Chondrocyte (in vitro differentiated cells): ENCODE measurements around the gene SETD7. TPM values are rescaled to one million over a fixed set of nuclear protein-coding genes. Genes with fewer than 3 reads are reported as not detected.

Experiments used
- DNase-seq: peaks from one replicate; pipeline ENCODE4 v3.0.0; 2021; ENCODE audit warnings: mixed read lengths, low spot score
- H3K27ac Mint-ChIP-seq: one replicate; pipeline ENCODE4 v1.8.0; 2021; ENCODE audit warnings: mild to moderate bottlenecking, moderate library complexity, mixed read lengths; ENCODE audit not compliant: unreplicated experiment
- H3K27me3 Mint-ChIP-seq: 2 replicates; pipeline ENCODE4 v1.8.0; 2021; ENCODE audit warnings: low read depth, mixed read lengths
- H3K36me3 Mint-ChIP-seq: 2 replicates; pipeline ENCODE4 v1.8.0; 2021; ENCODE audit warnings: low read depth, mixed read lengths
- H3K4me1 Mint-ChIP-seq: 2 replicates; pipeline ENCODE4 v1.8.0; 2021; ENCODE audit warnings: low read depth, mild to moderate bottlenecking, mixed read lengths
- H3K4me3 Mint-ChIP-seq: one replicate; pipeline ENCODE4 v1.8.0; 2021; ENCODE audit warnings: mild to moderate bottlenecking, moderate library complexity, mixed read lengths; ENCODE audit not compliant: unreplicated experiment
- H3K9me3 Mint-ChIP-seq: 2 replicates; pipeline ENCODE4 v1.8.0; 2021; ENCODE audit warnings: low read depth, mixed read lengths
- total RNA-seq: library from RNA; stranded (reverse); gene quantifications from 3 replicates; pipeline ENCODE4 v1.2.1, GENCODE V29; 2021
- TF ChIP-seq, protein P1 (sequence below): fragments of 200-600 bp; sonication (generic); IDR thresholded peaks from 2 replicates; pipeline ENCODE4 v1.5.0; 2021; ENCODE audit warnings: antibody characterized with exemption, mild to moderate bottlenecking, moderate library complexity

SETD7 gene
- total RNA-seq, 1 donor from 2014 or later, result 56.3 TPM

DNA sequence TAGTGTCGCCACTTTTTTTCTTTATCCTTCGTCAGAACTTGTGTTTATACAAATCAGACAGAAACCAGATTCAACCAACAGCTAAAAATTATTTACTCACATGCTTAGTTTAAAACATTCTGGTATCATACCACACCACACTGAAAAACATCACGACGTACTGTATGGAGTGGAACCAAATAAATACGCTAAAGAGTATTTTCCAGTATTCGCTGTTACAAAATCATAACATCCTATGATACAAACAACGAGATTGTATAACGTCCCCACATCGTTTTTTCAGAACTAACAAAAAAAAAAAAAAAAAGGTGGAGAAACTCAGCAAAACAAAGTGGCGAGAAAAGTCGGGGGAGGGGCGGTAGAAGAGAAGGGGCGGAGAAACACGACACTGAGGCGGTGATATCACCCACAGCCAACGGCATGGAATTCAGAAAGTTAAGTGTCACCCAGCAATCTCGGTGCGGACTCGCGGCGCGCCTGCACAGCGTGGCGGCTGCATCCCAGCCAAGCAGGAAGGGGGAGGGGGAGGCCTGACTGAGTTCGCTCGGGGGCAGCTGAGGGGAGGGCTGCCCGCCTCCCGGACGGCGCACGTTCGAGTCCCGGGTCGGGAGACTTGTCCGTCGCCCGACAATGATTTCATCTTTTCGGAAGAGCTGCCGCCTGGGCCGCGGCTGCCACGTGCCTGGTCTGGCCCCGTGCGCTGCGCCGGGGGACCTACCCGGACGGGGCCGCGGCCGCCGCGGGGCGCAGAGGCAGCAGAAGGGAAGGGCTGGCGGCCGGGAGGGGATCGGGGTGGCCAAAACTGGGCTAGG lies 920 bp downstream of the SETD7 start:
- TF ChIP-seq, protein P1, sequence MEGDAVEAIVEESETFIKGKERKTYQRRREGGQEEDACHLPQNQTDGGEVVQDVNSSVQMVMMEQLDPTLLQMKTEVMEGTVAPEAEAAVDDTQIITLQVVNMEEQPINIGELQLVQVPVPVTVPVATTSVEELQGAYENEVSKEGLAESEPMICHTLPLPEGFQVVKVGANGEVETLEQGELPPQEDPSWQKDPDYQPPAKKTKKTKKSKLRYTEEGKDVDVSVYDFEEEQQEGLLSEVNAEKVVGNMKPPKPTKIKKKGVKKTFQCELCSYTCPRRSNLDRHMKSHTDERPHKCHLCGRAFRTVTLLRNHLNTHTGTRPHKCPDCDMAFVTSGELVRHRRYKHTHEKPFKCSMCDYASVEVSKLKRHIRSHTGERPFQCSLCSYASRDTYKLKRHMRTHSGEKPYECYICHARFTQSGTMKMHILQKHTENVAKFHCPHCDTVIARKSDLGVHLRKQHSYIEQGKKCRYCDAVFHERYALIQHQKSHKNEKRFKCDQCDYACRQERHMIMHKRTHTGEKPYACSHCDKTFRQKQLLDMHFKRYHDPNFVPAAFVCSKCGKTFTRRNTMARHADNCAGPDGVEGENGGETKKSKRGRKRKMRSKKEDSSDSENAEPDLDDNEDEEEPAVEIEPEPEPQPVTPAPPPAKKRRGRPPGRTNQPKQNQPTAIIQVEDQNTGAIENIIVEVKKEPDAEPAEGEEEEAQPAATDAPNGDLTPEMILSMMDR, result no peak
- peak; percentile 94 for DNase-seq
- H3K9me3 Mint-ChIP-seq, result no peaks in the 10 kb centered on the region
- no peaks in the 10 kb centered on the region for H3K27me3 Mint-ChIP-seq
- peak overlapping the region; percentile 99 for H3K4me3 Mint-ChIP-seq
- peak overlapping the region; percentile 97 for H3K27ac Mint-ChIP-seq
- peaks cover 58% of the 10 kb centered on the region for H3K4me1 Mint-ChIP-seq
- no peaks in the 10 kb centered on the region for H3K36me3 Mint-ChIP-seq

DNA sequence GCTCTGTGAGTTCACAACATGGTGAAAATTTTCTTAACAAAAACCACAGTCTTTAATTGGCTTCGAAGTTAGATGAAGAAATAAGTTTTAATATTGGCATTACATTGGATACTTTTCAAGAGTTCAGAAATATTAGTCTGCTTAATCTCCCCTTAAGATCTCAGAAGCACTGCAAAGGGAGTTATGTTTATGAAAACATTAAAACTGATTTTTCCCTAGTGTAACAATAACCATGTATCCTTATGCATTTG lies 1.5 kb downstream of the SETD7 start:
- Mint-ChIP-seq H3K27me3 (no peaks in the 10 kb centered on the region), H3K36me3 (no peaks in the 10 kb centered on the region), H3K27ac (peak overlapping the region; percentile 97), H3K9me3 (no peaks in the 10 kb centered on the region), H3K4me1 (peaks cover 59% of the 10 kb centered on the region), H3K4me3 (peak overlapping the region; percentile 99)
- TF ChIP-seq, protein P1, result no peak
- DNase-seq, result no peak

DNA sequence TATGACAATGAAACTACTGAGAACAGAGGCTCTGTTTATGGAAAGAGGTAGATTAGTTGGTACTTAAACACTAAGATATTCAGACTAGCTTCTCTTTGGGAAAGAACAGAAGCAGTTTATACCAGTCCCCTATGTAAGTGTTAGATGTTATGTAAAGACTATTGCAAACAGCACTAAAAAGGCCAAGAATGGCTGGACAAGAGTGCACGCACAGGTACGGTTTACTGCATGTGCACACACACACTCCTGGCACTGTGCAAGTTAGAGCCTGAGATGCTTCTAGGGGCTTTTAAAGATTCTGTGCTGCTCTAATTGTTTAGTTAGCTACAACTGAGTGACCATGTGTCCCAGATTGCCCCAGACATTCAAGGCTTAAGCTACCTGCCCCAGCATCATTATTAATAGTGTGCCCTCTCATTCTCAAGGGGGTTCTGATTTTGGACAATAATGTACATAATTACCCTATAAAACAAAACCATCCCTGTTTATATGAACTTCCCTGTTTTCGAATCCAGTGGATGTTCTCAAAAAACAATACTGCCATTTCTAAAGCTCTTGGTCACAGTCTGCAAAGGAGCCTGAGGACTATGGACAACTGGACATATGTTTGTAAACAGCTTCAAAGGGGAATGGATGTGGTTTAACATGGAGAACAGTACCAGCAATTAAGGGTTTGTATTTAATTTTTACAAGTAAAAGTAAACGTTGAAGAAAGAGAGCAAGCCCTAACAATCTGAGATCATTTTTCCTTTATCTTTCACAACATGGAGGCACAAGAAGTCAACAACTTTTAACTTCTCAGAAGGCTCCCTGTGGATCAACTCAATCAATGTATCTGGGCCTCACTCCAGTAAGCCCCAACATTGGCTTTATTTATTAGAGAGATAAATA lies 2.0 kb downstream of the SETD7 start:
- TF ChIP-seq, protein P1, result no peak
- Mint-ChIP-seq H3K27me3 (no peaks in the 10 kb centered on the region), H3K9me3 (no peaks in the 10 kb centered on the region), H3K4me3 (peak overlapping the region; percentile 99), H3K36me3 (no peaks in the 10 kb centered on the region), H3K4me1 (peaks cover 63% of the 10 kb centered on the region), H3K27ac (peak overlapping the region; percentile 97)
- DNase-seq, result no peak

DNA sequence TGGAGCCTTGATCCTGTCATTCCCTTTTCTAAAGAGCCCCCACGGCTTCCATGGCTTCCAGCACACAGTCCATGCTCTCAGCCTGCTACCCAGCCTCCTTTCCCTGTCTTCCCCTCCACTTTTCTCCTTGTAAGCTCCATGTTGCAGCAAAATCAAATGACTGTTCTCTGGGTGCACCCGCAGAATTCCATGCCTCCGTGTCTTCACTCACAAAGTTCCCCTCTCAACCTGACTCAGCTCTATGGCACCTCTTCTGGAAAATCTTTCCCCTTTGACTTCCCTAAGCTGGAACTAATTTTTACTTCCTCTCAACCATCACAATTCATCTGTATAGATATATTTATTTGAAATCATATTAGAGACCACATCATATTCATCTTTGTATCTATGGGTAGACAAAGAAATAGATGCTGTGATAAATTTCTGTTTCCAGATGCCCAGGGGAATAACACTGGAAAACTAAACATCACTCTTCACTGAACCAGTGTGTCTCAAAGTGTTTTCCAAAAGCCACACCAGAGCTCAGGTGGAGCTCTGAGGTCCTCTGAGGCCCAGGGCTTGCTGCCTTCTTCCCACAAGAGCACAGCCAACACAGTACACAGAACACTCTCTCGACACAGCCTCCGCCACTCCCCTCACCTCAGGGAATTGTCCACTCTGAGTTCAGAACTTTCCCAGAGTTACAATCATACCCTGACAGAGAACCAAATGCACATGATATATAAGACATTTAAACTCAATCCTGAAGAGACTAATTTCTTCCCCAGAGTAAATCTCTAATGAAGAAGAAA lies 3.3 kb downstream of the SETD7 start:
- Mint-ChIP-seq H3K27ac (peak overlapping the region; percentile 87), H3K4me3 (peak overlapping the region; percentile 37), H3K36me3 (no peaks in the 10 kb centered on the region), H3K9me3 (no peaks in the 10 kb centered on the region), H3K4me1 (peaks cover 62% of the 10 kb centered on the region), H3K27me3 (no peaks in the 10 kb centered on the region)
- DNase-seq, result no peak
- TF ChIP-seq, protein P1, result no peak
